ENCODE data around the gene TNFAIP8.

TNFAIP8 gene

DNA sequence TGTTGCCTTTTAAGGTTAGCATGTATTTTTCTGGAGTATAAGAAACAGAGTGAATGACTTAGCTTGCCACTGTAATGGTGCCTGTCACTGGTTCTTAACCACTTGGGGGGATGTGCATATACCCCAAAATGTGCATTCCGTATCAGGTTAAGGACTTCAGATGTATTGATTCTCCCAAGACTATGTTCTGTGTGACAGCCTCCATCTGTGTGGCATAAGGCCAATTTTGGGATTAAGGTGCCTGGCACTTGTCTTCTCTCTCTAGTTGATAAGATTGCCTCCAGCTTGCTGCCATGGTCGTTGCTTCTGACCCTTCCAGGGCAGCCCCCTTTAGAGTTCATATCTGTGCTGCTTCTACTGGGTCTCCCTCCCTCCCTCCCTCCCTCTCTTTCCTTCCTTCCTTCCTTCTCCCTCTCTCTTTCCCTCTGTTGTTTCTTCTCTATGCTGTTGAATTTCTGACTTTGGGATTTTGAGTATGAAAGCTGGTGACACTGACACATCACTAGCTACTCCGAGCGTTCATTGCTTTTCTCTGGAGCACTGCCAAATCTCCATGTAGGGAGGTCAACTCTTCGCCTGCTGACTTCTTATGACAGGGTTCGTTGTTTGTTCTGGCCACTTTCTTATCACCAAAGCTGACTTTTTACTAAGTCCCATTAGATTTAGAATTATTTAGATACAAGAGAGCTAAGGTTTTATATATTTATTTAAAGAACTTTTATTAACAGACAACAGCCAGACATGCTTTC is 31.0 kb downstream of the TNFAIP8 start:
- Histone ChIP-seq H3K4me3 (ENCODE audit: low read length) (no peak overlapping the region), H3K9me2 (replicated peaks; ENCODE audit: control insufficient read depth, low read length) (no peaks in the 10 kb centered on the region), H3K4me2 (ENCODE audit: low read length) (no peak overlapping the region), H3K79me2 (ENCODE audit: control insufficient read depth, low read length) (no peaks in the 10 kb centered on the region; the same call in 1 of the 2 replicates), H4K20me1 (ENCODE audit: control insufficient read depth, insufficient read depth, low read depth, low read length) (no peaks in the 10 kb centered on the region), H3K27ac (ENCODE audit: low read depth, low read length) (no peak overlapping the region), H3K4me1 (ENCODE audit: control insufficient read depth, low read length) (peaks cover 29% of the 10 kb centered on the region), H3K36me3 (ENCODE audit: control insufficient read depth, low read length) (no peaks in the 10 kb centered on the region), H3K27me3 (ENCODE audit: control insufficient read depth, low read length) (no peaks in the 10 kb centered on the region), H3F3A (ENCODE audit: control insufficient read depth, insufficient read depth) (0 out of 2 replicates have a peak, but pooled peaks cover 3% of the 10 kb centered on the region), H3K9me3 (ENCODE audit: control insufficient read depth, insufficient read depth, low read length) (no peaks in the 10 kb centered on the region)
- TF ChIP-seq, protein P1, sequence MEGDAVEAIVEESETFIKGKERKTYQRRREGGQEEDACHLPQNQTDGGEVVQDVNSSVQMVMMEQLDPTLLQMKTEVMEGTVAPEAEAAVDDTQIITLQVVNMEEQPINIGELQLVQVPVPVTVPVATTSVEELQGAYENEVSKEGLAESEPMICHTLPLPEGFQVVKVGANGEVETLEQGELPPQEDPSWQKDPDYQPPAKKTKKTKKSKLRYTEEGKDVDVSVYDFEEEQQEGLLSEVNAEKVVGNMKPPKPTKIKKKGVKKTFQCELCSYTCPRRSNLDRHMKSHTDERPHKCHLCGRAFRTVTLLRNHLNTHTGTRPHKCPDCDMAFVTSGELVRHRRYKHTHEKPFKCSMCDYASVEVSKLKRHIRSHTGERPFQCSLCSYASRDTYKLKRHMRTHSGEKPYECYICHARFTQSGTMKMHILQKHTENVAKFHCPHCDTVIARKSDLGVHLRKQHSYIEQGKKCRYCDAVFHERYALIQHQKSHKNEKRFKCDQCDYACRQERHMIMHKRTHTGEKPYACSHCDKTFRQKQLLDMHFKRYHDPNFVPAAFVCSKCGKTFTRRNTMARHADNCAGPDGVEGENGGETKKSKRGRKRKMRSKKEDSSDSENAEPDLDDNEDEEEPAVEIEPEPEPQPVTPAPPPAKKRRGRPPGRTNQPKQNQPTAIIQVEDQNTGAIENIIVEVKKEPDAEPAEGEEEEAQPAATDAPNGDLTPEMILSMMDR (IDR thresholded peaks at IDR 0.05; ENCODE audit: low read depth, low read length, poor library complexity, severe bottlenecking) = no peak
- no peak for TF ChIP-seq EZH2phosphoT487 (IDR thresholded peaks at IDR 0.05; ENCODE audit: borderline replicate concordance, low read length)

DNA sequence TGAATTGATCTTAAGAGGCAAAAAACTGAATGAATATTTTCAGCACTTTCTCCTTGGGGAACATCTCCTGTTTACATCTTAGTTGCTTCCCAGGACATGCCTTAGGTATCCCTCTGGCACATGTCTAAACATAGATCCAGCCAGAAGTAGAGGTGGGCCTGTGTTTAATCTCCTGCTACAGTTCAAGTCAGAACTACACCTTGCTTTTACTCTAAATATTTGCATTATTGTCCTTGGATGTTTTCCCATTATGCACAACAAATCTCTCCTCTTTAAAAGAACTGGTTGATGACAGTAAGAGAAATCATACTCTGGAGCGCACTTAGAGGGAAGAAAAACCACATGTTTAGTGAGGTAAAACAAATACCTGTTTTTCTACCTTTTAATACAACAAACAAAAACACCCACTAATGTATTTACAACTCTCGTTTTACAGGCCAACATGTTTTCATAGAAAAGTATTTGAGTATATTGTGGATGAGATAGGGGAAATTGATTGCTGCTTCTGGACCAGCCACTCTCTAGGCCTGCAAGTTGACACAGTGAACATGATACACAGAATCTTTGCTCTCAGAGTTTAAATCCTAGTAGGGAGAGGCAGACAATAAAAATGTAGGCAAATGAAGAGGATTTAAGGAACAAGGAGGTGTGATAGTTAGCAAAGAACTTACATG is 32.3 kb downstream of the TNFAIP8 start:
- Histone ChIP-seq H3K27ac (ENCODE audit: low read depth, low read length) (no peak overlapping the region), H3K4me2 (ENCODE audit: low read length) (no peak overlapping the region), H3K79me2 (ENCODE audit: control insufficient read depth, low read length) (no peaks in the 10 kb centered on the region; the same call in 1 of the 2 replicates), H3K36me3 (ENCODE audit: control insufficient read depth, low read length) (peaks cover 6% of the 10 kb centered on the region), H3K27me3 (ENCODE audit: control insufficient read depth, low read length) (no peaks in the 10 kb centered on the region), H3K4me1 (ENCODE audit: control insufficient read depth, low read length) (peaks cover 30% of the 10 kb centered on the region), H3K9me2 (replicated peaks; ENCODE audit: control insufficient read depth, low read length) (no peaks in the 10 kb centered on the region), H3F3A (ENCODE audit: control insufficient read depth, insufficient read depth) (0 out of 2 replicates have a peak, but pooled peaks cover 3% of the 10 kb centered on the region), H3K9me3 (ENCODE audit: control insufficient read depth, insufficient read depth, low read length) (no peaks in the 10 kb centered on the region), H3K4me3 (ENCODE audit: low read length) (no peak overlapping the region), H4K20me1 (ENCODE audit: control insufficient read depth, insufficient read depth, low read depth, low read length) (no peaks in the 10 kb centered on the region)
- TF ChIP-seq, protein P1 (IDR thresholded peaks at IDR 0.05; ENCODE audit: low read depth, low read length, poor library complexity, severe bottlenecking) = no peak
- TF ChIP-seq EZH2phosphoT487 (IDR thresholded peaks at IDR 0.05; ENCODE audit: borderline replicate concordance, low read length) = no peak

DNA sequence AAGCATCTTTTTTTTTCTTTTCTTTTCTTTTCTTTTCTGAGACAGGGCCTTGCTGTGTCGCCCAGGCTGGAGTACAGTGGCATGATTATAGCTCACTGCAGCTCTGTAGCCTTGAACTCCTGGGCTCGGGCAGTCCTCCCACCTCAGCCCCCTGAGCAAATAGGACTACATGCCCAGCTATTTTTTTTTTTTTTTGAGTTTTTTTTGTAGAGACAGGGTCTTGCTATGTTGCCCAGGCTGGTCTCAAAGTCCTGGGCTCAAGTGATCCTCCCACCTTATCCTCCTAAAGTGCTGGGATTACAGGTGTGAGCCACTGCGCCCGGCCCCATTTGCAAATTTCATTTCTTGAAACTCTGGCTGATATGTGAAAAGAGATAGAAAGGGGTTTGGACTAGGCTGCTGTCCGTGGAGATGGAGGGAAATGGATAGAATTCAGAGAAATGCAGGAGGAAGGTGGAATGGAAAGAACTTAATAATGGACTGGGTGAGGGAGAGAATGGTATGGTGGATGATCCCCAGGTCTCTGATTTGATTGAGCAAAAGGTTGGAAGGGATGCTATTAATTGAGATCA is 32.9 kb downstream of the TNFAIP8 start:
- Histone ChIP-seq H3F3A (ENCODE audit: control insufficient read depth, insufficient read depth) (peaks cover 3% of the 10 kb centered on the region; the same call in 1 of the 2 replicates), H4K20me1 (ENCODE audit: control insufficient read depth, insufficient read depth, low read depth, low read length) (no peaks in the 10 kb centered on the region), H3K4me1 (ENCODE audit: control insufficient read depth, low read length) (peaks cover 36% of the 10 kb centered on the region), H3K27ac (ENCODE audit: low read depth, low read length) (no peak overlapping the region), H3K9me3 (ENCODE audit: control insufficient read depth, insufficient read depth, low read length) (no peaks in the 10 kb centered on the region), H3K4me3 (ENCODE audit: low read length) (no peak overlapping the region), H3K9me2 (replicated peaks; ENCODE audit: control insufficient read depth, low read length) (no peaks in the 10 kb centered on the region), H3K79me2 (ENCODE audit: control insufficient read depth, low read length) (no peaks in the 10 kb centered on the region; the same call in 1 of the 2 replicates), H3K27me3 (ENCODE audit: control insufficient read depth, low read length) (no peaks in the 10 kb centered on the region), H3K36me3 (ENCODE audit: control insufficient read depth, low read length) (peaks cover 11% of the 10 kb centered on the region), H3K4me2 (ENCODE audit: low read length) (no peak overlapping the region)
- no peak for TF ChIP-seq EZH2phosphoT487 (IDR thresholded peaks at IDR 0.05; ENCODE audit: borderline replicate concordance, low read length)
- TF ChIP-seq, protein P1 (IDR thresholded peaks at IDR 0.05; ENCODE audit: low read depth, low read length, poor library complexity, severe bottlenecking) = no peak

Measured in DOHH2 (cell line).